HepG2 (cell line): ENCODE data around the gene ZMYND8. TPM values are rescaled to one million over a fixed set of nuclear protein-coding genes. Genes with fewer than 3 reads are reported as not detected.

ENCODE experiments used
- KDM2A ChIP-seq: sonication (generic); formaldehyde crosslinking; IDR thresholded peaks from 2 replicates; pipeline ENCODE4 v1.4.0; 2020; ENCODE audit warnings: low read depth, missing genetic modification reagents, borderline replicate concordance
- MIER3 ChIP-seq: IDR thresholded peaks from 2 replicates; pipeline ENCODE4 v1.6.1; 2016; ENCODE audit warnings: missing compliant biosample characterization, borderline replicate concordance
- NFE2L1 ChIP-seq: sonication (generic); formaldehyde crosslinking; IDR thresholded peaks from 2 replicates; pipeline ENCODE4 v1.4.0; 2020; ENCODE audit warnings: missing genetic modification reagents, mild to moderate bottlenecking, borderline replicate concordance
- NR1H2 ChIP-seq: sonication (generic); formaldehyde crosslinking; IDR thresholded peaks from 2 replicates; pipeline ENCODE4 v1.8.1; 2022; ENCODE audit warnings: low read depth, missing genetic modification reagents, borderline replicate concordance
- POLR2G ChIP-seq: fragments of 200-400 bp; formaldehyde crosslinking; IDR thresholded peaks from 2 replicates; pipeline ENCODE4 v1.6.1; 2018; ENCODE audit warnings: mild to moderate bottlenecking, low read depth, low read length, moderate library complexity
- SKI ChIP-seq: fragments of 450-650 bp; IDR thresholded peaks from one replicate; pipeline ENCODE4 v1.6.1; 2018; ENCODE audit warnings: mild to moderate bottlenecking; ENCODE audit not compliant: partially characterized antibody
- USF2 ChIP-seq, 2 experiments: sonication (generic) in 1 of 2; formaldehyde crosslinking in 1 of 2; IDR thresholded peaks; 2 replicates each; pipeline versions ENCODE4 v1.5.1 to v1.6.1; 2011 to 2020; ENCODE audit warnings: borderline replicate concordance in 1 of 2, low read depth in 1 of 2, low read length in 1 of 2, mild to moderate bottlenecking in 1 of 2, missing genetic modification reagents in 1 of 2, moderate library complexity in 1 of 2
- ZMYM3 ChIP-seq: sonication (generic); formaldehyde crosslinking; IDR thresholded peaks from 2 replicates; pipeline ENCODE4 v1.5.1; 2020; ENCODE audit warnings: mild to moderate bottlenecking, missing genetic modification reagents
- ZNF451 ChIP-seq: sonication (generic); formaldehyde crosslinking; IDR thresholded peaks from 2 replicates; pipeline ENCODE4 v1.5.0; 2020; ENCODE audit warnings: mild to moderate bottlenecking, missing genetic modification reagents
- ZNF773 ChIP-seq: sonication (generic); formaldehyde crosslinking; IDR thresholded peaks from 2 replicates; pipeline ENCODE4 v1.4.0; 2020; ENCODE audit warnings: missing genetic modification reagents, borderline replicate concordance
- ZSCAN25 ChIP-seq: sonication (generic); formaldehyde crosslinking; IDR thresholded peaks from 2 replicates; pipeline ENCODE4 v1.8.0; 2022; ENCODE audit warnings: mild to moderate bottlenecking, missing genetic modification reagents
- polyA plus RNA-seq, 8 experiments: library from polyadenylated mRNA; depleted of rRNA in 3 of 8; stranded (reverse) in 7 of 8; unstranded in 1 of 8; fragments of >200 nt; fragmentation: Illumina TruSeq in 4 of 8; extraction: Trizol in 4 of 8; gene quantifications; 2 replicates each; pipeline versions ENCODE4 v1.2.1 to v1.2.3, GENCODE V29; 2011 to 2016; ENCODE audit warnings: low read depth in 4 of 8, missing spikeins in 1 of 8, mixed read lengths in 1 of 8; ENCODE audit not compliant: insufficient read depth in 1 of 8
- total RNA-seq, 5 experiments: library from RNA; depleted of rRNA; stranded (reverse); fragments of >200 nt; fragmentation: Illumina TruSeq; extraction: Trizol; gene quantifications; 2 replicates each; pipeline ENCODE4 v1.2.3, GENCODE V29; 2016; ENCODE audit warnings: low read depth in 1 of 5
- TF ChIP-seq, protein P1 (sequence below): sonication (generic); formaldehyde crosslinking; IDR thresholded peaks from 2 replicates; pipeline ENCODE4 v1.8.0; 2022; ENCODE audit warnings: missing genetic modification reagents, low read depth, mild to moderate bottlenecking, borderline replicate concordance

ZMYND8 gene
- total and polyA plus RNA-seq, 2 of the 13 experiments (the other 11 are each of a cell fraction or from before 2014, with no cell fraction given) = 53.9 to 84.7 TPM

- no peak for TF ChIP-seq MIER3
- TF ChIP-seq KDM2A = no peak
- TF ChIP-seq, protein P1, sequence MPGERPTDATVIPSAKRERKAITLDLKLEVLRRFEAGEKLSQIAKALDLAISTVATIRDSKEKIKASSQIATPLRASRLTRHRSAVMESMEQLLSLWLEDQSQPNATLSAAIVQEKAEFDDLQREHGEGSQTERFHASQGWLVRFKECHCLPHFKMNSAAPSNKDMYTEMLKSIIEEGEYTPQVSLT (CRISPR knock-in tag) = no peak
- no peak for TF ChIP-seq NR1H2 (CRISPR knock-in tag)
- TF ChIP-seq POLR2G = no peak
- no peak for TF ChIP-seq SKI
- no peak for TF ChIP-seq NFE2L1 (CRISPR knock-in tag)
- TF ChIP-seq ZMYM3 (CRISPR knock-in tag) = no peak
- TF ChIP-seq ZSCAN25 (CRISPR knock-in tag) = no peak; the same call in 1 of the 2 replicates
- TF ChIP-seq ZNF773 = no peak
- no peak for TF ChIP-seq ZNF451 (CRISPR knock-in tag)
- TF ChIP-seq USF2 (IDR thresholded peaks at IDR 0.05; ENCODE audit: low read depth, low read length) = no peak
- no peak for TF ChIP-seq USF2 (CRISPR knock-in tag; IDR thresholded peaks at IDR 0.05; ENCODE audit: borderline replicate concordance)
Observed at GRCh38 chr20:47356220-47356525, 326 bp downstream of the ZMYND8 start (continued).
